NCI-H2171 treated with DMSO at 0.1 percent for 48 hours (cell line): ENCODE measurements around the gene OR1J2.
"Not testable (repeated sequence)": the region's sequence is repeated elsewhere in the genome, so short reads cannot be mapped to it uniquely, and the experiment has no call there.

ENCODE experiments used
- DNase-seq: peaks from one replicate; lab custom pipeline; 2025; lab: John Stamatoyannopoulos, UW

The OR1J2 gene, protein sequence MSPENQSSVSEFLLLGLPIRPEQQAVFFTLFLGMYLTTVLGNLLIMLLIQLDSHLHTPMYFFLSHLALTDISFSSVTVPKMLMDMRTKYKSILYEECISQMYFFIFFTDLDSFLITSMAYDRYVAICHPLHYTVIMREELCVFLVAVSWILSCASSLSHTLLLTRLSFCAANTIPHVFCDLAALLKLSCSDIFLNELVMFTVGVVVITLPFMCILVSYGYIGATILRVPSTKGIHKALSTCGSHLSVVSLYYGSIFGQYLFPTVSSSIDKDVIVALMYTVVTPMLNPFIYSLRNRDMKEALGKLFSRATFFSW

DNA sequence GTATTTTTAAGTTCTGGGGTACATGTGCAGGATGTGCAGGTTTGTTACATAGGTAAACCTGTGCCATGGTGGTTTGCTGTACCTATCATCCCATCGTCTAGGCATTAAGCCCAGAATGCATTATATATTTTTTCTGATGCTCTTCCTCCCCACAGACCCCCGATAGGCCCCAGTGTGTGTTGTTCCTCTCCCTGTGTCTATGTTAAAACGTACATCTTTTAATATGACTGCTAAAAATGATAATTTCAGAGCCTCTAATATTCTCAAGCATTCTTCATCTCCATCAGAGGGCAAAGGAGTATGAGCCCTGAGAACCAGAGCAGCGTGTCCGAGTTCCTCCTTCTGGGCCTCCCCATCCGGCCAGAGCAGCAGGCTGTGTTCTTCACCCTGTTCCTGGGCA lies at the start of gene OR1J2:
OR1J2 (plus strand) TSS at position 301 of the 400 bp plus-strand sequence; CDS start at position 301, 0 bp downstream.
- no peak for DNase-seq

DNA sequence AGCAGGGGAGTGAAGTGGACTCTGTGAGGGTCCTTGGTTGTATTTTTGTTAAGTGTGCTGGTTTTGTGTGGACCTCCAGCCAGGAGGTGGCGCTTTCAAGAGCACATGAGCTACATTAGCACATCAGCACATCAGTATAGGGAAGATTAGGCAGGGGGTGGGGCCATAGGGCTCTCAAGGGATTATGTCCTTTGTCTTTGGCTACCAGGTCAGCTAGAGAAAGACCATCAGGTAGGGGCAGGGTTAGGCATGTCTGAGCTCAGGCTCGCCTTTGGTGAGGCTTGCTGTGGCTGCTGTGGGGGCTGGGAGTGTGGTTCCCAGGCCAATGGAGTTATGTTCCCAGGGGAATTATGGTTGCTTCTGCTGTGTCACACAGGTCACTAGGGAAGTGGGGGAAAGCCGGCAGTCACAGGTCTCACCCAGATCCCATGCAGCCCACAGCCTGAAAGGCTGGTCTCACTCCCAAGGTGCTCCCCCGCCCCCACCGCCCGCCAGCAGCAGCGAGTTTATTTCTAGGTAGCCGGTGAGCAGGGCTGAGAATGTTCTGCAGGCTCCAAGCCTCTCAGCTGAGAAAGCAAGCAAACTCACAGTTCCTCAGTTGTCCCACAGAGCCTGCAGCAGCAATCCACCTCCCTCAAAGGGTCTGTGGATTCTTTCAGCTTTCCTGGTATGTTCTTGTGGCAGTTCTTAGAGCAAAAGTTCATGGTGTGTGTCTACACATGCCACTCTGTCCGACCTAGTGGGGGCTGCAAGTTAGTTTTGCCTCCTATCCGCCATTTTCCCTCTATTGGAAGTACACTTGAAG lies 46.6 kb upstream of the OR1J2 start:
- DNase-seq = no peak

GRCh38 chr9:122464633-122465567 lies 45.7 kb upstream of the OR1J2 start:
- DNase-seq = peak; percentile 82

GRCh38 chr9:122466456-122466855 lies 44.1 kb upstream of the OR1J2 start:
- no peak for DNase-seq

DNA sequence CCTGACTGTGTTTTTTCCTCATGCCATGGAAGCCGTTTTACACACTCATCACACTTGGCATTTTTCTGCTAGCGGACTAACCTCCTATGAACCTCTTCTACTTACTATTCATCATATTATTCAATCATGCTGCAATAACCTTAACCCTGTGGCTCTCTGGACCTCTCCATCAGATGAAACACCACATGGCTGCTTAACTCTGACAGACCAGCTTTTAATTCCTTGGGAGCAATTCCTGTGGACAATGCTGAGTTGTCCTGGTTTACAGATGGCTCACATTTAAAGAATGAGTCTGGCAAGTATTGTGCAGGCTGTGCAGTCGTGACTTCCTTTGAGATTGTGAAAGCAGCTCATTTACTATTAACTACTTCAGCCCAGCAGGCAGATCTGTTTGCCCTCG lies 41.9 kb upstream of the OR1J2 start:
- DNase-seq = no peak

DNA sequence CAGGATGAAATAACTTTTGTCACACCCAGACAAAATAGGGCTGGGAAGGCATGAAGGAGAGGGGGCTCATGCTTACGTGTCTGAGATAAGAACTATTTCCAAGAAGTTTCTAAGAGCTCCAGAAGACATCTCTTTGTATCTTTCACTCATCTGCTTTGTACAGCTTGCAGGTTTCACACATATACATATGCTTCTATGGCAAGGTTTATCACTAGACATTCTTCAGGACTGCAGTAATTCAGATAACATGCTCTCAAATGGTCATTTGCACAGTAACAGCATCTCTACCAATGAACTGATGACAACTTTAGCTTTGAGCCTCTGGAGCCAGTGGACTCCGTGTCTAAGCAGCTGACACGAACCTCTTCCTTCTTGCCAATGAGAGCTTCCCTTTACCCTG lies 36.0 kb upstream of the OR1J2 start:
- DNase-seq = no peak

DNA sequence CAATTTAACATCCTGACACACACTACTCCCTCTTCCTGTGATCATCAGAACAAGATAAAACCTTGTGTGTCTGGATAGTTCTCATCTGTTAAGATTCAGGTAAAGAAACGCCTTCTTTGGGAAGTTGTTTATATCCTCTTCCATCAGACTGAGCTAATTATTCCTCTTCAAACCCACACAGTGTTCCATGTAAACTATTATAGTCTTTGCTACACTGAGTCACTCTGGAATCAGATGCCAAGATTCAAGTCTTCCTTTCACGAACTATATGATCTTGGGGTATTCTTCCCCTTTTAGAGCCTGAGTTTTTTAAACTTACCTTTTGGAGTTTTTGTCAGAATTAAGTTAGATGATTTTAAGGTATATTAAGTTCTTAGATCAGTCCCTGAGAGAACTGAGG lies 34.9 kb upstream of the OR1J2 start:
- no peak for DNase-seq

GRCh38 chr9:122477346-122477745 lies 33.3 kb upstream of the OR1J2 start:
- DNase-seq = no peak

DNA sequence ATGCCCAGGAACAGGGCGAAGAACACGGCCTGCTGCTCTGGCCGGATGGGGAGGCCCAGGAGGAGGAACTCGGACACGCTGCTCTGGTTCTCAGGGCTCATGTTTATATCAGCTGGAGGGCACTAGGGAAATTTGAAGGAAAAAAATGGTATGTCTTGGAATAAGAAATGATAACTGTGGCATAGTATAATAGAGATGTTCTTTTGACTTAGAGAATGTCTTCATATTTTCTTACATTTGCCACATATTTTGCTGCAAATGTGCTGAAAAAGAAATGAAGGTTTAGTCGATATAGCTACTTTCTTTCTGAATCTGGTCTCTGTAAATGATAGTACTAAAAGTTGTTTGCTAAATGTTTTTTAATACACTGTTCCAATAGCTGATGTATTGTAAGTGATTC lies 32.8 kb upstream of the OR1J2 start, which contains the start of gene OR1J1:
OR1J1 (minus strand) TSS at position 101 of the 400 bp plus-strand sequence; CDS start at position 101, 0 bp downstream.
- DNase-seq = no peak

GRCh38 chr9:122479062-122479461 lies 31.5 kb upstream of the OR1J2 start:
- DNase-seq = no peak

DNA sequence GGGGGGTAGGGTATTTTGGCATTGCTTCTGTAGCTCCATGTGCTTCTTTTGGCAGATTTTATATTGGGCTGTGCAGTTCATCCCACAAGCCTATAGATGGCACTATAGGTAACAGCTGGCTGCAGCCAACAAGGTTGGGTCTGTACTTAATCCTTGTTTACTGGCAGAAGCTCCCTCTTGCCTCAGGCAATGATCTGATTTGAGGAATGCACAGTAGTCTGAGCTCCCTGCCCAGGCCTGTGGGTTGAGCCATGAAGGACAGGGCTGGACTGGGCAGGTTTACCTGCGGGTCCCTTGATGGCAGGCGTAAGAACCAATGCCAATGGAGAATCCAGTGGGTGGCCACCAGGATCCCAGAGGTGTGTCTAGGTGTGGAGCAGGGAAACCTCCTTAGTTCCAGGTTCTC lies 11.7 kb upstream of the OR1J2 start:
- DNase-seq = peak; percentile 54

DNA sequence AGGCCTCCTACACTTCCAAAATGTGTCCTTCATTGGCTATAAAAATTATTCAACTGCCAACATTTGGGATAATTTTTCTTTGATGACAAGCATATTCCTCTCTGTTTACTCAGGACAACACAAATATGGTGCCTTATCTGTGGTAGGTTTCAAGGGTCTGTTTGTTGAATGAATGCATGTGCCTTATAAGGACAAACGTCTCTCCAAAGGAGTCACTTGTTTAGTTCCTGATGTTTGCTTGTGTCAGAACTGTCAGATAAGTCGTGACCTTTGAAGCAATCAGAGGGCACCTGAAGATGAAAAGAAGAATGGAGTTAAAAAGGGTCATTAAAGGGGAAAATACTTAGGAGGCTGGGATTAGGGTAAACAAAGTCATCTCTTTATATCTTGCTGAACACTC lies 3.6 kb upstream of the OR1J2 start:
- DNase-seq = no peak

- no peak for DNase-seq
These were observed 7.6 kb downstream of the OR1J2 start for GRCh38 chr9:122518226-122518625.

DNA sequence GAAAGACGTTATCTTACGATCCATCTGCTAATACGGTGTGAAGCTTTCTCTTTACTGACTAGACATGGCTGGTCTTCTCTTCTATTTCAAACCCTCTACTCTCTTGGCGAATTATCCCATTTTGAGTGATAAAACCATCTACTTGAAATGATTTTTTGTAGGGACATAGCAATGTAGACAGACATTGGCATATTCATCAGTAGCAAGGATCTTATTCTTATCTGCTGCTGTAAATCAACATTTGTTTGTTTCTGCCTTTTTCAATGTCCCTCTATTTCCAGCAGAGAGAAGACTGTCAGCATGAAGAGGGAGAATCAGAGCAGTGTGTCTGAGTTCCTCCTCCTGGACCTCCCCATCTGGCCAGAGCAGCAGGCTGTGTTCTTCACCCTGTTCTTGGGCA lies 8.2 kb downstream of the OR1J2 start, which contains the start of gene OR1J4:
OR1J4 (plus strand) TSS at position 301 of the 400 bp plus-strand sequence; CDS start at position 301, 0 bp downstream.
- DNase-seq = no peak

DNA sequence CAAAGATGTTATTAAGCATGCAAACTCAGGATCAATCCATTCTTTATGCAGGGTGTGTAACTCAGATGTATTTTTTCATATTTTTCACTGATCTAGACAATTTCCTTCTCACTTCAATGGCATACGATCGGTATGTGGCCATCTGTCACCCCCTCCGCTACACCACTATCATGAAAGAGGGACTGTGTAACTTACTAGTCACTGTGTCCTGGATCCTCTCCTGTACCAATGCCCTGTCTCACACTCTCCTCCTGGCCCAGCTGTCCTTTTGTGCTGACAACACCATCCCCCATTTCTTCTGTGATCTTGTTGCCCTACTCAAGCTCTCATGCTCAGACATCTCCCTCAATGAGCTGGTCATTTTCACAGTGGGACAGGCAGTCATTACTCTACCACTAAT lies 8.8 kb downstream of the OR1J2 start:
- no peak for DNase-seq

DNA sequence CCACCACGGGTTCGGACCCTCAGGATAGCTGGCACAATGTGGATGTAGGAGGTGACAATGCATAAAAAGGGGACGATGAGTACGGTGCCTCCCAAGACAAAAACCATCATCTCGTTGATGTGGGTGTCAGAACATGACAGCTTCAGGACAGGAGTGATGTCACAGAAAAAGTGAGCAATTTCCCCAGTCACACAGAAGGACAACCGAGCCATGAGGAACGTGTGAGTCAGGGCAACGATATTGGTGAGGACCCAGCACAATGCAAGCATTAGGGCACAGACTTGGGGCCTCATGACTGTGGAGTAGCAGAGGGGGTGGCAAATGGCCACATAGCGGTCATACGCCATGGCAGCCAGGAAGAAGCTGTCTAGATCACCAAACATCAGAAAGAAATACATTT lies 16.0 kb downstream of the OR1J2 start:
- no peak for DNase-seq

- DNase-seq = no peak
These were observed 16.6 kb downstream of the OR1J2 start, which contains the start of gene OR1N1 for GRCh38 chr9:122527193-122527592. OR1N1 (minus strand) TSS chr9:122527293; CDS start chr9:122527293, 0 bp downstream.

DNA sequence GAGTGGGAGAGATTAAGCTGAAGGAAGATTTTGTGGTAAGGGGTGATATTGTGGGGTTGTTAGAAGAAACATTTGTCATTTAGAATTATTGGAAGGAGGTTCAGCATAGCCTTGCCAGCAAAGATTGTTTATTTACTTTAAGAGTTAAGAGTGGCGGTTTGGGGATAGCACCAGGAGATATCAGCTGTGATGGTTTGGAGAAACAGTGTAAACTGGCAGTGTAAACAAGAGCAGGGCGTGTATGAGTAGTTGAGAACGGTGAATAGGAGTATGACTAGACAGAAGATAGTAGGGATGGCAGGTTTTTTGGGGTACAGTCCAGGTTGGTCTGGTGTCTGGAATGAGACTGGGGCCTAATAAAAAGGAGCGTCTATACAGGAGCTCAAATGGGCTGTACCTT lies 20.6 kb downstream of the OR1J2 start:
- DNase-seq = not testable (repeated sequence)

GRCh38 chr9:122536134-122536533 lies 25.5 kb downstream of the OR1J2 start:
- no peak for DNase-seq

DNA sequence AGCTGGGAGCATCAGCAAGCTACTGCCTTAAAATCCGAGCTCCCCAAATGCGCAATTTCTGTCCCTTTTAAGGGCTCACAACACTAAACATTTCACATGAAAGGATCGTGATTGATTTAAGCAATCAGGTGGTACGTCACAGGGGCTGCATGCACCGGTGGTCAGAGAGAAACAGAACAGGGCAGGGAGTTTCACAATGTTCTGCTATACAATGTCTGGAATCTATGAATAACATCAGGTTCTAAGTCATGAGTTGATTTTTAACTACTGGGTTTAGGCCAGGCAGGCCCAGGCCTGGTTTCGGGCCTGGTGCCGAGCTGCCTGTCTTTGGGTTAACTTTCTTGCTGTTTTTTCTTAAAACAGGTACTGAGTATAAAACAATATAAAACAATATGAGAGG lies 26.5 kb downstream of the OR1J2 start:
- DNase-seq = not testable (repeated sequence)

DNA sequence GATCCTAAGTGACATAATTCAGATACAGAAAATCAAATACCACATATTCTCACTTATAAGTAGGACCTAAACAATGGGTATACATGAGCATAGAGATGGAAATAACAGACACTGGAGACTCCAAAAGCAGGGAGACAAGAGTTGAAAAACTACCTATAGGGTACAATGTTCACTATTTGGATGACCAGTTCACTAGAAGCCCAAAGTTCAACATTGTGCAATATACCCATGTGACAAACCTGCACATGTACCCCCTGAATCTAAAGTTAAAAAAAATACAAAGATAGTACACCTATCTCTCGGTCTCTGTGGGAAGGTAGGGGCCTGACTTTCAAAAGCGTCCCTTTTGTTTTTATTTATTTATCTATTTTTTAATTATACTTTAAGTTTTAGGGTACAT lies 28.2 kb downstream of the OR1J2 start:
- no peak for DNase-seq

DNA sequence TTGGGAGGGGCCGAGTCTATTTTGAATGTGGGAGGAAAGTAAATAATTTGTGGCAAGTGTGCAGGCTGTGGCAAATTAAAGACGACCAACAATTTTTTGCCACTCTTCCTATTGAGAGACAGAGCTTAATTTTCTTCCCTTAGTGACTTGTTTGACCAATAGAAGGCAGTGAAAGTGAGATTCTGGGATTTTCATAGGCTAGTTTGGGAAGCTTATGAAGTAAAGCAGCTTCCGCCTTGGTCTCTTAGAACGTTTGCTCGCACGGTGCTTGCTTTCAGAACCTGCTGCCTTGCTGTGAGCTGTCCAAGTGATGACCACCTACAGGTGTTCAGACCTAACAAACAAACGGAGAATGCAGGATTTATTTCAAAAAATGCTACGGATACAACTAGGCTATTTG lies 35.6 kb downstream of the OR1J2 start:
- no peak for DNase-seq
